ENCODE results near the gene COL6A2.
"Not testable (repeated sequence)": the region's sequence is repeated elsewhere in the genome, so short reads cannot be mapped to it uniquely, and the experiment has no call there.

Gene COL6A2

GRCh38 chr21:46094401-46095082, 3.4 kb upstream of the COL6A2 start:
- no peak for DNase-seq (ENCODE audit: low read depth)

GRCh38 chr21:46095083-46095719, 2.7 kb upstream of the COL6A2 start:
- no peak for DNase-seq (ENCODE audit: low read depth)

- no peak for DNase-seq (ENCODE audit: low read depth)
Observed at GRCh38 chr21:46095814-46096595, 1.9 kb upstream of the COL6A2 start.

GRCh38 chr21:46096596-46097335, 1.1 kb upstream of the COL6A2 start:
- no peak for DNase-seq (ENCODE audit: low read depth)

- DNase-seq (ENCODE audit: low read depth) = no peak
Observed at GRCh38 chr21:46098303-46099141, 610 bp downstream of the COL6A2 start.

GRCh38 chr21:46099476-46099875, 1.6 kb downstream of the COL6A2 start:
- DNase-seq (ENCODE audit: low read depth) = no peak

- no peak for DNase-seq (ENCODE audit: low read depth)
Observed at GRCh38 chr21:46100020-46100419, 2.1 kb downstream of the COL6A2 start.

- DNase-seq (ENCODE audit: low read depth) = peak; percentile 46
Observed at GRCh38 chr21:46100426-46100825, 2.5 kb downstream of the COL6A2 start.

GRCh38 chr21:46100906-46101305, 3.0 kb downstream of the COL6A2 start:
- DNase-seq (ENCODE audit: low read depth) = no peak

GRCh38 chr21:46104104-46104503, 6.2 kb downstream of the COL6A2 start:
- no peak for DNase-seq (ENCODE audit: low read depth)

GRCh38 chr21:46107376-46107775, 9.5 kb downstream of the COL6A2 start:
- DNase-seq (ENCODE audit: low read depth) = not testable (repeated sequence)

GRCh38 chr21:46108827-46109312, 11.0 kb downstream of the COL6A2 start:
- no peak for DNase-seq (ENCODE audit: low read depth)

GRCh38 chr21:46109313-46110221, 11.7 kb downstream of the COL6A2 start:
- DNase-seq (ENCODE audit: low read depth) = no peak

- no peak for DNase-seq (ENCODE audit: low read depth)
Observed at GRCh38 chr21:46110499-46111192, 12.7 kb downstream of the COL6A2 start.

GRCh38 chr21:46111193-46111571, 13.3 kb downstream of the COL6A2 start:
- no peak for DNase-seq (ENCODE audit: low read depth)

- DNase-seq (ENCODE audit: low read depth) = no peak
Observed at GRCh38 chr21:46111857-46112724, 14.2 kb downstream of the COL6A2 start.

- no peak for DNase-seq (ENCODE audit: low read depth)
Observed at GRCh38 chr21:46112725-46113215, 14.9 kb downstream of the COL6A2 start.

GRCh38 chr21:46113497-46114176, 15.7 kb downstream of the COL6A2 start:
- no peak for DNase-seq (ENCODE audit: low read depth)
